GM12891 (cell line): ENCODE data around the gene STYXL1.

Experiments
- PAX5 ChIP-seq: IDR thresholded peaks from 2 replicates; pipeline ENCODE4 v1.6.1; 2011; ENCODE audit warnings: low read length, moderate library complexity, mild to moderate bottlenecking; ENCODE audit not compliant: insufficient read depth, severe bottlenecking
- POLR2A ChIP-seq: IDR thresholded peaks from 2 replicates; pipeline ENCODE4 v1.6.1; 2011; ENCODE audit warnings: low read depth, low read length, control low read depth
- POLR2AphosphoS5 ChIP-seq: IDR thresholded peaks from 2 replicates; pipeline ENCODE4 v1.6.1; 2011; ENCODE audit warnings: low read depth, low read length, control low read depth
- POU2F2 ChIP-seq: IDR thresholded peaks from 2 replicates; pipeline ENCODE4 v1.6.1; 2011; ENCODE audit warnings: low read depth, mild to moderate bottlenecking, control low read depth, low read length, moderate library complexity
- SPI1 ChIP-seq: IDR thresholded peaks from 2 replicates; pipeline ENCODE4 v1.6.1; 2011; ENCODE audit warnings: low read depth, low read length, control low read depth
- TAF1 ChIP-seq: IDR thresholded peaks from 2 replicates; pipeline ENCODE4 v1.6.1; 2011; ENCODE audit warnings: low read depth, low read length, control low read depth

DNA sequence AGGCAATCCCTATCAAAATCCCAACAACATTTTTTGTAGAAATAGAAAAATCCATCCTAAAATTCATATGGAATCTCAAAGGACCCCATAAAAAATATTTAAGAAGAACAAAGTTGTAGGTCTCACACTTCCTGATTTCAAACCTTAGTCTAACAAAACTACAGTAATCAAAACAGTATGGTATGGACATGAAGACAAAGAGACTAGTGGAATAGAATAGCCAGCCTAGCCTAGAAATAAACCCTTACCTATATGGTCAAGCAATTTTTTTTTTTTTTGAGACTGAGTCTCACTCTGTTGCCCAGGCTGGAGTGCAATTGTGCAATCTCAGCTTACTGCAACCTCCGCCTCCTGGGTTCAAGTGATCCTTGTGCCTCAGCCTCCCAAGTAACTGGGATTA lies 49.8 kb downstream of the STYXL1 start:
- TF ChIP-seq POLR2AphosphoS5: no peak
- TF ChIP-seq TAF1: no peak
- no peak for TF ChIP-seq POLR2A
- no peak for TF ChIP-seq SPI1
- TF ChIP-seq POU2F2: no peak
- no peak for TF ChIP-seq PAX5
